ENCODE measurements around the gene CAMTA1.

GRCh38 chr1:7458946-7459345 lies 673.7 kb downstream of the CAMTA1 start:
- no peak for TF ChIP-seq ATF3 (IDR thresholded peaks at IDR 0.05)
- no peak for TF ChIP-seq GABPA (IDR thresholded peaks at IDR 0.05 in 1 of 2, conservative IDR thresholded peaks at IDR 0.05 in 1 of 2)
- TF ChIP-seq CTCF (IDR thresholded peaks at IDR 0.05; ENCODE audit: low read depth, low read length, missing input control), result no peak
- no peak for TF ChIP-seq EGR1 (IDR thresholded peaks at IDR 0.05; ENCODE audit: low read depth in 2 of 2)
- no peak for TF ChIP-seq MAX (IDR thresholded peaks at IDR 0.05)
- no peak for TF ChIP-seq SP1 (IDR thresholded peaks at IDR 0.05)
- no peak for TF ChIP-seq TAF1 (conservative IDR thresholded peaks at IDR 0.05)

Measured in liver (tissue), 3 donors.